Measurements from ENCODE around the gene ISX. TPM values are rescaled to one million over a fixed set of nuclear protein-coding genes. Genes with fewer than 3 reads are reported as not detected.

The ISX gene
- total RNA-seq, 1 experiment from 2014 or later: not detected

DNA sequence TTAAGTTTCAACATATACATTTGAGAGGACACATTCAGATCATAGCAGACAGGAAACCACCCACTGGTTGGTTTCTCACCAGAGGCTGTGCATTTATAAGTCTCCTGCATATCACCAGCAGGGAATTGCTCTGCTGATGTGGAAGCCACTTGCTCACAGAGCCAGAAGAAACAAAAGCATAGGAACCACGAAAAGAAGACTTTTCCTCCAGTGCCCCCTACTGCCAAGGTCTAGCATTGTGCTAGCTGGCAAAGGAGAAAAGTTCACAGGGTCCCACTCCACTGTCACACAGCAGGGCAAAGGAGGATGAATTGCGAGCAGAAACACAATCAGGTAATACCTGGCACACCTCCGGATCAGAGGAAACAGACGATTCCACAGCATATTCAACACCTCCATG lies 28.9 kb upstream of the ISX start:
- in situ Hi-C loops (cut with HindIII; ENCODE audit: low pct_unique_long_range_greater_than_20kb, low sequenced_read_pairs): no loop called here
- DNase-seq (ENCODE audit: low read depth, low spot score) (no peak), ATAC-seq (no peak)
- Histone ChIP-seq H3K27ac (ENCODE audit: low read length) (no peak overlapping the region), H3K4me1 (ENCODE audit: control insufficient read depth, insufficient read depth, low read length) (no peaks in the 10 kb centered on the region), H3K27me3 (ENCODE audit: control insufficient read depth, insufficient read depth, low read length) (no peaks in the 10 kb centered on the region; the same call in 1 of the 2 replicates), H3K4me3 (ENCODE audit: low read depth in 2 of 2, low read length in 2 of 2) (no peak overlapping the region), H3K36me3 (ENCODE audit: control insufficient read depth, insufficient read depth, low read length) (no peaks in the 10 kb centered on the region), H3K9me3 (ENCODE audit: control insufficient read depth, insufficient read depth, low read depth, low read length) (no peaks in the 10 kb centered on the region)
- no TSS peak for BruUV-seq (replicated peaks)
- intact Hi-C loops (cut with micrococcal nuclease; ENCODE audit: unreplicated experiment): no loop called here
- POLR2A ChIA-PET: no interaction called here
- TF ChIP-seq SIN3A (IDR thresholded peaks at IDR 0.05; ENCODE audit: borderline replicate concordance, insufficient read depth, low read depth, low read length): no peak
- TF ChIP-seq, protein P1, sequence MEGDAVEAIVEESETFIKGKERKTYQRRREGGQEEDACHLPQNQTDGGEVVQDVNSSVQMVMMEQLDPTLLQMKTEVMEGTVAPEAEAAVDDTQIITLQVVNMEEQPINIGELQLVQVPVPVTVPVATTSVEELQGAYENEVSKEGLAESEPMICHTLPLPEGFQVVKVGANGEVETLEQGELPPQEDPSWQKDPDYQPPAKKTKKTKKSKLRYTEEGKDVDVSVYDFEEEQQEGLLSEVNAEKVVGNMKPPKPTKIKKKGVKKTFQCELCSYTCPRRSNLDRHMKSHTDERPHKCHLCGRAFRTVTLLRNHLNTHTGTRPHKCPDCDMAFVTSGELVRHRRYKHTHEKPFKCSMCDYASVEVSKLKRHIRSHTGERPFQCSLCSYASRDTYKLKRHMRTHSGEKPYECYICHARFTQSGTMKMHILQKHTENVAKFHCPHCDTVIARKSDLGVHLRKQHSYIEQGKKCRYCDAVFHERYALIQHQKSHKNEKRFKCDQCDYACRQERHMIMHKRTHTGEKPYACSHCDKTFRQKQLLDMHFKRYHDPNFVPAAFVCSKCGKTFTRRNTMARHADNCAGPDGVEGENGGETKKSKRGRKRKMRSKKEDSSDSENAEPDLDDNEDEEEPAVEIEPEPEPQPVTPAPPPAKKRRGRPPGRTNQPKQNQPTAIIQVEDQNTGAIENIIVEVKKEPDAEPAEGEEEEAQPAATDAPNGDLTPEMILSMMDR (IDR thresholded peaks at IDR 0.05): peak; percentile 44
- CTCF ChIA-PET: interaction anchor here (0.5 kb wide), 1 partner anchor 103 kb away, joined by 4 read pairs; no protein-coding TSS in a partner anchor

DNA sequence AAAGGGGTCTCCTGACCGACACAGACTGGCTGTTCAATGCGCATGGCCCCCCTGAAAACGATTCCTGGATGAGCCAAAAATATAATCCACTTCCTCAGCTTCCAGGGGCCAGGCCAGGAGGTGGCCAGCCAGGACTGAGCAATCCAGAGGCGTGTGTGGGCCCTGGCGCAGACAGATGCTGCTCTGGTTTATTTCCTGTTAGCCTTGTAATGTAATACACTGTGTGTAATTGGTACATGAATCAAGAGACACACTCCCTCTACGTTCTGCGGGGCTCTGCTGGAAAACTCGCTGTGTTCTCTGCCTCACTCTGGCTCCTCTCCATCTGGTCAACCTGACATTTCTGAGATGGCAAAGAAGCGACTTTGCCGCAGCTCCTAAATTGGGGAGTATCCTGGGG lies 26.3 kb upstream of the ISX start:
- no peaks in the 10 kb centered on the region for H3K36me3 ChIP-seq (ENCODE audit: control insufficient read depth, insufficient read depth, low read length)
- TF ChIP-seq, protein P2, sequence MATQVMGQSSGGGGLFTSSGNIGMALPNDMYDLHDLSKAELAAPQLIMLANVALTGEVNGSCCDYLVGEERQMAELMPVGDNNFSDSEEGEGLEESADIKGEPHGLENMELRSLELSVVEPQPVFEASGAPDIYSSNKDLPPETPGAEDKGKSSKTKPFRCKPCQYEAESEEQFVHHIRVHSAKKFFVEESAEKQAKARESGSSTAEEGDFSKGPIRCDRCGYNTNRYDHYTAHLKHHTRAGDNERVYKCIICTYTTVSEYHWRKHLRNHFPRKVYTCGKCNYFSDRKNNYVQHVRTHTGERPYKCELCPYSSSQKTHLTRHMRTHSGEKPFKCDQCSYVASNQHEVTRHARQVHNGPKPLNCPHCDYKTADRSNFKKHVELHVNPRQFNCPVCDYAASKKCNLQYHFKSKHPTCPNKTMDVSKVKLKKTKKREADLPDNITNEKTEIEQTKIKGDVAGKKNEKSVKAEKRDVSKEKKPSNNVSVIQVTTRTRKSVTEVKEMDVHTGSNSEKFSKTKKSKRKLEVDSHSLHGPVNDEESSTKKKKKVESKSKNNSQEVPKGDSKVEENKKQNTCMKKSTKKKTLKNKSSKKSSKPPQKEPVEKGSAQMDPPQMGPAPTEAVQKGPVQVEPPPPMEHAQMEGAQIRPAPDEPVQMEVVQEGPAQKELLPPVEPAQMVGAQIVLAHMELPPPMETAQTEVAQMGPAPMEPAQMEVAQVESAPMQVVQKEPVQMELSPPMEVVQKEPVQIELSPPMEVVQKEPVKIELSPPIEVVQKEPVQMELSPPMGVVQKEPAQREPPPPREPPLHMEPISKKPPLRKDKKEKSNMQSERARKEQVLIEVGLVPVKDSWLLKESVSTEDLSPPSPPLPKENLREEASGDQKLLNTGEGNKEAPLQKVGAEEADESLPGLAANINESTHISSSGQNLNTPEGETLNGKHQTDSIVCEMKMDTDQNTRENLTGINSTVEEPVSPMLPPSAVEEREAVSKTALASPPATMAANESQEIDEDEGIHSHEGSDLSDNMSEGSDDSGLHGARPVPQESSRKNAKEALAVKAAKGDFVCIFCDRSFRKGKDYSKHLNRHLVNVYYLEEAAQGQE (IDR thresholded peaks at IDR 0.05; ENCODE audit: insufficient read depth in 1 of 2, low read depth in 2 of 2, low read length in 1 of 2): no peak
- no peak for TF ChIP-seq TCF7L2 (IDR thresholded peaks at IDR 0.05; ENCODE audit: low read depth, low read length)
- ChIA-PET CTCF (no interaction called here), POLR2A (no interaction called here)
- no peaks in the 10 kb centered on the region for H3K4me1 ChIP-seq (ENCODE audit: control insufficient read depth, insufficient read depth, low read length)
- H3K4me3 ChIP-seq (ENCODE audit: low read depth in 2 of 2, low read length in 2 of 2): no peak overlapping the region
- H3K27me3 ChIP-seq (ENCODE audit: control insufficient read depth, insufficient read depth, low read length): no peaks in the 10 kb centered on the region
- no TSS peak for BruUV-seq (replicated peaks)
- no peak for ATAC-seq
- DNase-seq (ENCODE audit: low read depth, low spot score): no peak
- in situ Hi-C loops (cut with HindIII; ENCODE audit: low pct_unique_long_range_greater_than_20kb, low sequenced_read_pairs): no loop called here
- H3K9me3 ChIP-seq (ENCODE audit: control insufficient read depth, insufficient read depth, low read depth, low read length): no peaks in the 10 kb centered on the region
- no peak overlapping the region for H3K27ac ChIP-seq (ENCODE audit: low read length)
- intact Hi-C loops (cut with micrococcal nuclease; ENCODE audit: unreplicated experiment): loop anchor here (10.0 kb wide), 1 partner anchor 105 kb away; no protein-coding TSS in a partner anchor

DNA sequence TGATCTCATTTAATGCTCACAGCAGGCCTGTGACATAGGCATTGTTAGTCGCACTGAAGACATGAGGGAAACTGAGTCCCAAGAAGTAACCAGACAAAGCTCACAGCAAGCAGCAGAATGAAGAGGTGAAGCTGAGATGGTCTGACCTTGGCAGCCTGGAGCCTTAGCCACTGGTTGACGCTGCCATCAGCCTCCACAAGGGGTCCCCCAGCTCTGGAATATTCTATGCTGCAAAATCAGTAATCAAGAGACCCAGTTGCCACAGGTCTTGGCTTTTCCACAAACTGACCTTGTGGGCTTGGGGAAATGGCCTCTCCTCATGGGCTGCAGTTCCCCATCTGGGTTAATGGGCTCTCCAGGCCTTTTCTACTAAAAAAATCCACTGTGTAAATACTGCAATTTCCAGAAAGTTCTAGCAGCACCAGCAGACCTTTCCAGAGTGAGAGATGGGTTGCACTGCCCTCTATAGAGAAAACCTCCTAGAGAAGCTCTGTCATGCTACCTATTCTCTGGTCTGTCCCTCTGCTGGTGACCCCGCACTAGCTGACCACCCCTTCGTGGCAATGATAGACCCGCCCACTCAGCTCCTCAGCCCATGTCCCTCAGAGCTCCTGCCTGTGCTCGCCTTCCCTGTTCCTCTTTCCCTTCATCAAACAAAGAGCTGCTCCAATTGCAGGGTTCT lies 22.6 kb upstream of the ISX start:
- TF ChIP-seq, protein P1 (IDR thresholded peaks at IDR 0.05): no peak
- TF ChIP-seq SIN3A (IDR thresholded peaks at IDR 0.05; ENCODE audit: borderline replicate concordance, insufficient read depth, low read depth, low read length) (no peak), TCF7L2 (IDR thresholded peaks at IDR 0.05; ENCODE audit: low read depth, low read length) (no peak), POLR2AphosphoS5 (IDR thresholded peaks at IDR 0.05; ENCODE audit: low read depth, low read length) (no peak)
- in situ Hi-C loops (cut with HindIII; ENCODE audit: low pct_unique_long_range_greater_than_20kb, low sequenced_read_pairs): no loop called here

More for the DNA sequence above, 22.6 kb upstream of the ISX start:
- ATAC-seq: no peak
- no peaks in the 10 kb centered on the region; the same call in 1 of the 2 replicates for H3K27me3 ChIP-seq (ENCODE audit: control insufficient read depth, insufficient read depth, low read length)
- CTCF ChIA-PET: no interaction called here
- intact Hi-C loops (cut with micrococcal nuclease; ENCODE audit: unreplicated experiment): loop anchor here (10.0 kb wide), 1 partner anchor 101 kb away; no protein-coding TSS in a partner anchor
- POLR2A ChIA-PET: no interaction called here
- no peaks in the 10 kb centered on the region for H3K4me1 ChIP-seq (ENCODE audit: control insufficient read depth, insufficient read depth, low read length)
- no peaks in the 10 kb centered on the region for H3K9me3 ChIP-seq (ENCODE audit: control insufficient read depth, insufficient read depth, low read depth, low read length)
- H3K4me3 ChIP-seq (ENCODE audit: low read depth in 2 of 2, low read length in 2 of 2): no peak overlapping the region
- no peaks in the 10 kb centered on the region for H3K36me3 ChIP-seq (ENCODE audit: control insufficient read depth, insufficient read depth, low read length)
- DNase-seq (ENCODE audit: low read depth, low spot score): no peak
- BruUV-seq (replicated peaks): no TSS peak
- no peak overlapping the region for H3K27ac ChIP-seq (ENCODE audit: low read length)
